HG03442 (cell line): ENCODE data around the gene FTL.

Experiments
- ATAC-seq: cut with Tn5 transposase; IDR thresholded peaks from one replicate; pipeline ENCODE4 v1.9.1; 2021; ENCODE audit warnings: mild to moderate bottlenecking, moderate library complexity; ENCODE audit not compliant: unreplicated experiment

FTL gene

DNA sequence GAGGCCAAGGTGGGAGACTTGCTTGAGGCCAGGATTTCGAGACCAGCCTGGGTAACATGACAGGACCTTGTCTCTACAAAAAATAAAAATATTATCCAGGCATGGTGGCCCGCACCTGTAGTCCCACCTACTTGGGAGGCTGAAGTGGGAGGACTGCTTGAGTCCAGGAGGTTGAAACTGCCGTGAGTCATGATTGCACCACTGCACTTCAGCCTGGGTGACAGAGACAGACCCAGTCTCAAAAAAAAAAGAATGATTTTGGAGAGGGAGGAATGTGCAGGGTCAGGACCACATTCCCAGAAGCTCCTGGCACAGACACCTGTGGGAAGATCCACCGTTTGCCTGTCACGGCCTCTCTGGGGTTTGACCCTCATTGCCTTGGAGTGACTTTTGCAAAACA, 19.7 kb upstream of the FTL start:
- no peak for ATAC-seq

DNA sequence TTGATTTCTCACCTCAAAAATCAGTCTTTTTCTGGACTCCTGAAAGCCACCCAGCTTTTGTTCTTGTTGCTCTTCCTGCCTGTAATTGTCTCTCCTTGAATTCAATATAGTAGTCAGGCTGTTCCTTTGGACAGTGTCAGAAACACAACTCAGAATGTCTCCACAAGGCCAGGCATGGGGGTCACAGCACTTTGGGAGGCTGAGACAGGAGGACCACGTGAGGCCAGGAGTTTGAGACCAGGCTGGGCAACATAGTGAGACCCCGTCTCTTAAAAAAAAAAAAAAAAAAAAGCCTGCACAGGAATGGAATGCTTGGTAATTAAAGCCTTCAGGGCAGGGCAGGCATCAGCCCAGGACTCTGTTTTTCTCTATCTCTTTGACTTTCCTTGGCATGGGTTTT, 19.3 kb upstream of the FTL start:
- ATAC-seq, result no peak

- ATAC-seq, result no peak
Observed at GRCh38 chr19:48946463-48947257, 18.4 kb upstream of the FTL start.

DNA sequence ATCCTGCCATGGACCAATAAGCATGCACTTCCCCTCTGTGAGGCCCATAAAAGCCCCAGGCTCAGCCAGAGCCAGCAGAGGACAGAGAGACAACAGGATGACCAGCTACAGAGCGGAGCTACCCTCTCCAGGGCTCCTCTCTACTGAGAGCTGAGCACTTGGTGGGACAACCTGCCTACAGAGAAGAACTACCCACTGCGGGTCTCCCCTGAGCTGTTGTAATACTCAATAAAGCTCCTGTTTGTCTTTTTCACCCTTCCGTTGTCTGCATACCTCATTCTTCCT, 17.9 kb upstream of the FTL start:
- ATAC-seq, result no peak

DNA sequence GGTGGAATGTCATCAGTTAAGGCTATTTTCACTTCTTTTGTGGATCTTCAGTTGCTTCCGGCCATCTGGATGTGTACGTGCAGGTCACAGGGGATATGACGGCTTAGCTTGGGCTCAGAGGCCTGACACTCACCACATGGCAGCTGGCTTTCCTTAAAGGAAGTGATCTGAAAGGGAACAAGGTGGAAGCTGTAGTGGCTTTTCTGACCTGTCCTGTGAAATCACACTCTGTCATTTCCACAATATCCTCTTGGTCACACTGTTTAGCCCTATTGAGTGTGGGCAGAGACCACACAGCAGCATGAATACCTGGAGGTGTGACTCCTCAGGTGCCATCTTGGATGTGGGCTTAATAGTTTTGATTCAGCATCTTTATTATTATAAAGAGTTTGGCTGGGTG, 14.9 kb upstream of the FTL start:
- no peak for ATAC-seq

- ATAC-seq, result no peak
Observed at GRCh38 chr19:48950830-48951519, 14.1 kb upstream of the FTL start.

- ATAC-seq, result no peak
Observed at GRCh38 chr19:48953141-48953540, 12.0 kb upstream of the FTL start.

DNA sequence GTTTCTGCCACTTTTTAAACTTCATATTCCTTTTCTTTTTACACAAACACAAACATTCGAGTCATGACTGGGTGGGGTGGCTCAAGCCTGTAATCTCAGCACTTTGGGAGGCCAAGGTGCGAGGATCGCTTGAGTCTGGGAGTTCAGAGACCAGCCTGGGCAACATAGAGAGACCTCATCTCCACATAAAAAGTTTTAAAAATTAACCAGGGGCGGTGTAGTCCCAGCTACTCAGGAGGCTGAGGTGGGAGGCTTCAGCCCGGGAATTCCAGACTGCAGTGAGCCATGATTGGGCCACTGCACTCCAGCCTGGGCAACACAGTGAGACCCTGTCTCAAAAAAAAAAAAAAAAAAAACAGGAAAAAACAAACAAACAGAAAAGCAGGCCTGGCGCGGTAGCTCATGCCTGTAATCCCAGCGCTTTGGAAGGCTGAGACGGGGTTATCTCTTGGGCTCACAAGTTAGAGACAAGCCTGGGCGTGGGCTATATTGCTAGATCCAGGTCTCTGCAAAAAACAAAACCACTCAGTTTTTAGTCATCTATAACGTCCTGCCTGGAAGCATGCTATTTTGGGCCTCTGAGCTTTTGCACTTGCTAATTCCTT, 11.0 kb upstream of the FTL start:
- no peak for ATAC-seq

GRCh38 chr19:48954595-48955307, 10.4 kb upstream of the FTL start, which contains the start of gene BAX:
Gene BAX, plus strand, starts transcription at chr19:48954875. Its CDS starts 54 bp downstream, at chr19:48954929.
- peak; percentile 87 for ATAC-seq

- no peak for ATAC-seq
Observed at GRCh38 chr19:48955308-48955958, 9.7 kb upstream of the FTL start.

DNA sequence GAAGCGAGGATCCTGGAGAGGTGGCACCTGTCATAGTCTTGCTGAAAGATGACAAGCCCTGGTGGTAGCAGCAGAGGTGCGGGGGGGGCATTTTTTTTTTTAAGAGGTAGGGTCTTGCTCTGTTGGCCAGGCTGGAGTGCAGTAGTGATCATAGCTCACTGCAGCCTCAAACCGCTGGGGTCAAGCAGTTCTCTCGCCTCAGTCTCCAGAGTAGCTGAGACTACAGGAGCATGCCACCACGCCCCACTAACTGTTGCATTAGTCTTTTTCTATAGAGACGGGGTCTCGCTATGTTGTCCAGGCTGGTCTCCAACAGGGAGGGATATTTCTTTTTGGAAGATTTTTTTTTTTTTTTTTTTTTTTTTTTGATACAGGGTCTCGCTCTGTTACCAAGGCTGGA, 7.1 kb upstream of the FTL start:
- no peak for ATAC-seq

DNA sequence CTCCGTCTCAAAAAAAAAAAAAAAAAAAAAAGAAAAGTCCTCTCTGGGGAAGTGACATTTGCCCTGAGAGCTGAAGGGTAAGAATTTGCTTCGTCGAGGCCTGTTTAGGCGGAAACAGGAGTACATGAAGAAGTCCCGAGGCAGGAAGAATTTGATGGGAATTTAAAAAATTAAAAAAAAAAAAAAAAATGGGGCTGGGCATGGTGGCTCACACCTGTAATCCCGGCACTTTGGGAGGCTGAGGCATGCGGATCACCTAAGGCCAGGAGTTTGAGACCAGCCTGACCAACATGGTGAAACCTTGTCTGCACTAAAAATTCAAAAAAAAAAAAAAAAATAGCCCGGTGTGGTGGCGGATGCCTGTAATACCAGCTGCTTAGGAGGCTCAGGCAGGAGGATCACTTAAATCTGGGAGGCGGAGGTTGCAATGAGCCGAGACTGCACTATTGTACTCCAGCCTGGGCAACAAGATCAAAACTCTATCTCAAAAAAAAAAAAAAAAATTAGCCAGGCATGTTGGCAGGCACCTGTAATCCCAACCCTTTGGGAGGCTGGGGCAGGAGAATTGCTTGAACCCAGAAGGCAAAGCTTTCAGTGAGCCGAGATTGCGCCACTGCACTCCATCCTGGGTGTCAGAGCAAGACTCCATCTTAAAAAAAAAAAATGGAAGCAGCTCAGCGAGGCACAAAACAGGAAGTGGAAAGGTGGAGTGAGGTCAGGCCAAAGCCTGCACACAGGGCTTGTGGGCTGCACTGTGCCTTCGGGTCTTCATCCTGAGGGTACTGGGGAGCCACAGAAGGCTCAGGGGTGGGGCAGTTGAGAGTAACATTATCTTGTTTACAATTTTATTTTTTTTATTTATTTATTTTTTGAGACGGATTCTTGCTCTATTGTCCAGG, 5.5 kb upstream of the FTL start:
- ATAC-seq, result no peak

DNA sequence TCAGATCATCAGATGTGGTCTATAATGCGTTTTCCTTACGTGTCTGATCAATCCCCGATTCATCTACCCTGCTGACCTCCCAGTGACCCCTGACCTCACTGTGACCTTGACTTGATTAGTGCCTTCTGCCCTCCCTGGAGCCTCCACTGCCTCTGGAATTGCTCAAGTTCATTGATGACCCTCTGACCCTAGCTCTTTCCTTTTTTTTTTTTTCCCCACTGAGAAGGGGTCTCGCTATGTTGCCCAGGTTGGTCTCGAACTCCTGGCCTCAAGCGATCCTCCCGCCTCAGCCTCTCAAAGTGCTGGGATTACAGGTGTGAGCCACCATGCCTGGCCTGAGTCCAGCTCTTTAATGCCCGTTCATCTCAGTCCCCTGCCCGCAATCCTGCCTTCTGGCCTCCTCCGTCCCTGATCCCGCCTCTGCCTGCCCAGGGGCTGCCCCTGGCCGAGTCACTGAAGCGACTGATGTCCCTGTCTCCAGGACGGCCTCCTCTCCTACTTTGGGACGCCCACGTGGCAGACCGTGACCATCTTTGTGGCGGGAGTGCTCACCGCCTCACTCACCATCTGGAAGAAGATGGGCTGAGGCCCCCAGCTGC, 4.0 kb upstream of the FTL start:
- no peak for ATAC-seq

DNA sequence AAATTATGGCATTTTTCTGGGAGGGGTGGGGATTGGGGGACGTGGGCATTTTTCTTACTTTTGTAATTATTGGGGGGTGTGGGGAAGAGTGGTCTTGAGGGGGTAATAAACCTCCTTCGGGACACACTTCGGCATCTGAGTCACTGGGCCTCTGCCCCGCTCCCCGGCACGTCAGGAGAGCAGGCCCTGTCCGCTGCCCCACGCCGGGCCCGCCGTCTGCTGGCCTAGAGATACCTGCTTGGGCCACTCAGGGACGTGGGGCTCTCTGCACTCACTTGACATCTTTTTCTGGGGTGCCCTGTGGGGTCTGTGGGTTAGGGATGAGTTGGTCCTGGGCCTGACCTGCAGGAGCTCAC, 3.5 kb upstream of the FTL start:
- no peak for ATAC-seq

- no peak for ATAC-seq
Observed at GRCh38 chr19:48962029-48962848, 2.9 kb upstream of the FTL start.

DNA sequence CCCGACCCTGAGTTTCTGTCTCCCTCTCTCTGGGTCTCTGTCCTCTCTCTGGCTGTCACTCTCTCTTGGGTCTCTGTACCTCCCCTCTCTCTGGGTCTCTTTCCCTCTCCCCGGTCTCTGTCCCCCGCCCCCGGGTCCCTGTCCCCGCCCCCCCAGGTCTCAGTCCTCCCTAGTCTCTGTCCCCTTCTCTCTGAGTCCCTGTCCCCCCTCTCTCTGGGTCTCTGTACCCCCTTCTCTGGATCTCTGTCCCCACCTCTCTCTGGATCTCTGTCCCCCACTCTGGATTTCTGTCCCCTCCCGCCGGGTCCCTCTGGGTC, 2.3 kb upstream of the FTL start:
- no peak for ATAC-seq

- ATAC-seq, result no peak
Observed at GRCh38 chr19:48963371-48964204, 1.5 kb upstream of the FTL start.
